HG03521 (cell line): ENCODE measurements around the gene NOS1AP.

Source experiments
- ATAC-seq: cut with Tn5 transposase; IDR thresholded peaks from one replicate; pipeline ENCODE4 v1.9.1; 2021; ENCODE audit warnings: mild to moderate bottlenecking, moderate library complexity; ENCODE audit not compliant: unreplicated experiment

The NOS1AP gene

DNA sequence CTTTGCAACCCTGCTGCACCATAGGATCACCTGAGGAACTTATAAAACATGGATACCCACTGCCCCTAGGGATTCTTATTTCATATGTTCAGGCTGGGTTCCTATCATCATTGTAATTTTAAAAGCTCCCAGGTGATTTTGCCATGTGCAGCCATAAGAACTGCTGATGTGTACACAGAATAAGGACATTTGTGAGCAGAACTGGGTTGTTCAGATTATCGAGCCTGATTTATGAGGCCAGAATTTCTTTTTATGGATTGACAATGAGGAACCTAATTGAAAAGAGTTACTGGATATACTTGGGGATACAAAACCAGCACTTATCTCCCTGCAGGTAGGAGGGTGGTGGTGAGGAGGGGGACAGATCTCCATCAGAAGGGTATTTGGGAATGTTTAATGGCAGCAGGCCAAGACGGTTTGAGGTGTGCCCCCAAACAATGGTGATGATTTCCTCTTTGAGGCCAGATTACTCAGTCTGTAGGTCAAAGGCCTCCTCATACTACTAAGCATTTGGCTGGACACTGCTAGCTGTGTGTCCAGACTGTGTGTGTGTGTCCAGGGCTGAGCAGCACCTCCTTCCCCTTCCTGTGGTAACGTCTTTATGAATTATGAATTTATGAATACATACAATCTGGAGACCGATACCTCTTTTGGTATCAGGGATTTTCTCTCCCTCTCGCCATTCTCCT, 18.9 kb downstream of the NOS1AP start:
- ATAC-seq: no peak

DNA sequence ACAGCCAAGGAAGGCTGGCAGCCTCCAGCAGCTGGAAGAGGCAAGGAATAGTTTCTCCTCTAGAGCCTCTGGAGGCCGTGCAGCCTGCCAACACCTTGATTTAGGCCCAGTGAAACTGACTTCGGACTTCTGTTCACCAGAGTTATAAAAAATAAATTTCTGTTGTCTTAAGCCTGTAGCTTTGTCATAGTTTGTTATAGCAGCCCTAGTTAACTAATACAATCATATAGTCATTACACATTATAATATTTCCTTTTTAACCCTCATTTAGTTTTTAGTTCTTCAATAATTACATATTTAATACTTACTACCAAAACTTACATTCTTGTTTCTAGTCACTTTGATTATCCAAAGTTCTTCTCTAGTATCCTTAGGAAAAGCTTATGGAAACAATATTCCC, 20.3 kb downstream of the NOS1AP start:
- no peak for ATAC-seq

DNA sequence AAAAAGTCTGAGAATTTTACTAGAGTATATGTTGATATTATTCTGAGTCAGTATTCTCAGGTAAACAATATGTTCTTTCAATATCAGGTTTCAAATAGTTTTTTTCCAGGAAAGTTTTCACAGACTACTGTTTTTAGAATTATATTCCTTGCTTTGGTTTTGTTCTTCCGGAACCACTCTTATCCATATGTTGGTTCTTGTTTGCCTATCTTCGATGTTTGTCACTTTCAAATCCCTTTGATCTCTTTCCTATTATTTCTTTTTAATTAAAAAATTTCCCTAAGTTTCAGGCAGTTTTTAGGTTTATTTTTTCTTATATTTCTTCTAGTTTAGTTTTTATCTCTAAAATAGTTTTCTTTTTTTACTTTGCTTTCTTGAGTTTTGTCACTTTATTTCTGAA, 20.9 kb downstream of the NOS1AP start:
- no peak for ATAC-seq

DNA sequence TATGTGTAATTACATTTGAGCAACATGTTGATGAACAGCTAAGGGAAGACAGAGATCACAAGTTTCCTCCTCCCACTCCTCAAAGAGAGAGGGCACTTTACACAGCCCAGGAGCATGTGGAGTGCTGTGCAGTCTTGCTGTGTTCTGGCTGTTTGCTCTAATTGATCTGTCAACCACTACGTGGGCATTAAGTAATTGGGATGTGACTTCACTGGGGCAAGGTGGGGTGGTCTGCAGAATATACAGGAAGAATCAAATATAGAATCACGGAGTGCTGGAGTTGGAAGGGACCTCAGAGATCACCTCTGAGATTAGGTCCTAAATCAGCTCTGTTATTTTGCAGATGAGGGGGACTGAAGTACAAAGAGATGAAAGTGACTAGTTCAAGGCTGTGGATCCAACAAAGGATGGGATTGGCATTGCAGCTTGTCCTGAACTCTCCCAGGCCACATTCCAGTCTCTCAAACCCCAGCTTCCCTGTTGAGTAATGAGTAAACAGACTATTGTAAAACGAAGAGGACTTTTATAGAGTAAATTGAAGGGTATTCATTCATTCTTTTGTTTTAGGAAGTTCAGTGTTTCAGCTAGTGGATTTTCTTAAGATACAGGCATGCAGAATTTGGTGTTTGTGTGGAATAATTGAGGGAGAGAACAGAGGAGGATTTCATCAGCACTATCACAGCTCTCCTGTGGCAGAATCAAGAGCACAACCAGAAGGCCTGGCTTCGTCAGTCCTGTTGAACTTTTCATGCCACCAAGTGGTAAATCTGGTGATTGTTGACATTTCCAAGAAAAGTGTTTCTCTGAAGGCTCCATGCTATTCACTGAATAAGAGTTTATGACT, 22.4 kb downstream of the NOS1AP start:
- ATAC-seq: no peak

DNA sequence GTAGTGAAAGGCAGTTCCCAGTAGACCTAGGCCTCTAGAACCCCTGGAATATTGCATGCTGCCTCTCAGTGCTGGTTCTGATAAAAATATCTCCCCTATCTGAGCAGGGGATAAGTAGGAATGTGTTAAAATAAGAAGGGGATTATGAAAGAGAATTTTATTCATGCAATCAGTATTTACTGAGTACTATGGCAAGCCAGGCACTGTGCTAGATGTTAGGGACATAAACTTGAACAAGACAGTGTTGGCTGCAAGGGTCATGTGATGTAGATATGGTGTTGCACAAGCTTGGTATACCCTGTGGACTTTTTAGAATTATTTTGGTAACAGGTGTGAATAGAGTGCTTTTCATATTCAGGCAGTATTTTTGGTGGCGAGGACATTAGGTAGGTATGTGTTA, 23.6 kb downstream of the NOS1AP start:
- no peak for ATAC-seq

DNA sequence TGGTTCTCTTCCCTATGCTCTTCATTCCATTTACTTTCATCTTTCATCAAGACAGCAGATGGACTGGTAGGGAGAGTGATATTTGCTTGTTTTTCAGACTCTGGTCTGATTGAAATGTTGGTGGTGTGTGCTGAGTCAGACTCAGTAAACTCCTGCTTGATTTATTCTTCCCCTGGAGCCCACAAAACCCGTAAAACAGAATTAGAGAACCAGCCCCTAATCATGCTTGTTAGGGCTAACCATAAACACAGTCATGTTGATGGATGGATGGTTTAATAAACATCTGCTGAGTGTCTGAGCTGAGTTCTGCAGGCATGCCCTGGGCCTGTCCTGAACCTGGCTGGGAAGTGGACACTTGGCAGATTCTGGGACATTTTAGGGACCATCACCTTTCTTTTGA, 24.8 kb downstream of the NOS1AP start:
- no peak for ATAC-seq

DNA sequence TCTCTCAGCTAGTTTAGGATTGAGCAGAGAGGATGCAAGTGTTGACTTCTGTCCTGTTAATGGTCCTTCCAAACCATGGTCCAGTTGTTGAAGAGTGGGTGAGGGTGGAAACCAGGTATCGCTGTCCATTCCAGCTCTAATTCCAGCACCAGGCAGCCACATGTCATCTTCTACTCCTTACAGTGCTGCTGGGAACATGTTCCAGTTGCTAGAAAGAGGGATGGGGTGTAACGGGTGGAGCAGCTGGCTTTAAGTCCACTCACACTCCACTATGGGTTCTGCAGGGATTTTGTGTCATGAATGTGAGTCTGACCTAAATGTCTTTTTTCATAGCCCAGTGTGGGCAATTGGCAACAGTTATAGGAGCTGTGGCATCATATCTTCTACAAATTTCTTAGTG, 25.2 kb downstream of the NOS1AP start:
- ATAC-seq: no peak

DNA sequence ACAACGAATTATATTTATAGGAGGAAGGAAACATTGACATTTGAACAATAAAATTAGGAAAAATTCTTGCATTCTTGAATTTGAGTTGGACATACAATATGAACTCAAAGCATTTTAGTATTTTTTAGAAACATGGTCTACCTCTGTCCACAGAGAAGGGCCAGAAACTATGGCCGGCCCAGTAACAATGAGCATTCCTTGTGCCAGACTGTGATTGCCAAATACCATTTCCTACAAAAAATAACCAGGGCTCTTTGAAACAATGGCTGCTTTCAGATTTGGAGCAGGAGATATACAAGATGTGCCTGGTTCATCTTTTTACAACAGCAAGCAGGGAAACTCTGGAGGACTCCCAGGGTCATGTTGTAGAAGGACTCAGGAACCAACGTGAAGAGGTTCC, 38.4 kb downstream of the NOS1AP start:
- no peak for ATAC-seq

DNA sequence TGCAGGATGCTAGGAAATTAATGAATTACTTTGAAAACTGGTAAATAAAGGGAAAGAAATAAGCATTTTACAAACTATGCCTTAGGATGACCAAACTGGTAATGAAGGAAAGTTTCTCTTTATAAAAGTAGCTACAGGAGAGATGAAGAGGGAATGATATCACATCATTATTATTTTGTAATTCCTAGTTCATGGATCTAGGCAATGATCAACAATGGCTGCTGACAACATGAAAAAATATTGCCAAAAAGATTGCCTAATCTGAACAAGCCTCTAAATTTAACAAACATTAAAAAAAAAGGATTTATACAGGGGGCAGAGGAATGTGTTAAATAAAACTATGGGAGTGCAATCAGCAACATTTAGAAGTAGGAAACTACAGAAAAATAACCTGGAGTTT, 38.9 kb downstream of the NOS1AP start:
- no peak for ATAC-seq

DNA sequence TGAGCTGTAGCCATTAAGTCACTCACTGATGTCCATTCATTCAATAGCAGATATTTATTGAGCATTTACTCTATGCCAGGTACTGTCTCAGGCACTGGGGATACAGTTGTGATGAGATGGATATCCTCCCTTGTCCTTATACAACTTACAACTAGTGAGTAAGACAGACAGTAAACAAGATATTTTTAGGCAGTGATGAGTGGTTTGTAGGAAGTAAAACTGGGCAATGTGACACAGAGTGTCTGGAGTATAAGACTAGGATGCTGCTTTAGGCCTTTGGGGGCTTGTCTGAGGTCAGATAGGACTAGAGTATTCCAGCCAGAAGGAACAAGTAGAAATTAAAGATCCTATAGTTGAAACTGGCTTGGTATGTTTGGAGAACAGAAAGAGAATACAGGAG, 41.4 kb downstream of the NOS1AP start:
- no peak for ATAC-seq

DNA sequence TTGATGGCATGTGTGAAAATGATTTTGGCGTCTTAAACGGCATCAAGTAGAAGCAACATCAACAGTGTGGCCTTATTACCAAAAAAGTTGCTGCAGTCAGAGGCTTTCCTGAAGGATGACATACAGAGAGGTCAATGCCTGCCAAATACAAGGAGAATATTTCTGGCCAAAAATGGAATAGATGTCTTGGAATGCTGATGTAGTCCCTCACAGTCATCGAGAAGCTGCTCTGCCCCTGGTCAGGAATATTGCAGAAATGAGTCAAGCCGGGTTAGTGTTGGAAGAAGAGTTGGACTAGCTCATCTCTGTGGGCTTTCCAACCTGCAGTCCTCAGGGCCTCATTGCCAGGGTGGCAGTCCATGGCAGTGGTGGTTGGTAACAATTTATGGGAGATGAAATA, 42.1 kb downstream of the NOS1AP start:
- no peak for ATAC-seq

DNA sequence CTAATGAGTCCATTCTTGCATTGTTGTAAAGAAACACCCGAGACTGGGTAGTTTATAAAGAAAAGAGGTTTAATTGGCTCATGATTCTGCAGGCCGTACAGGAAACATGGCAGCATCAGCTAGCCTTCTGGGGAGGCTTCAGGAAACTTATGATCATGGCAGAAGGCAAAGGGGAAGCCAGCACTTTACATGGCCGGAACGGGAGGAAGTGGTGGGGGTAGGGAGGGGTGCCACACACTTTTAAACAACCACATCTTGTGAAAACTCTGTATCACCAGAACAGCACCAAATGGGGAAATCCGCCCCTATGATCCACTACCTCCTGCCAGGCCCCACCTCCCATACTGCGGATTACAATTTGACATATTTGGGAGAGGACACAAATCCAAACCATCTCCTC, 43.9 kb downstream of the NOS1AP start:
- no peak for ATAC-seq

DNA sequence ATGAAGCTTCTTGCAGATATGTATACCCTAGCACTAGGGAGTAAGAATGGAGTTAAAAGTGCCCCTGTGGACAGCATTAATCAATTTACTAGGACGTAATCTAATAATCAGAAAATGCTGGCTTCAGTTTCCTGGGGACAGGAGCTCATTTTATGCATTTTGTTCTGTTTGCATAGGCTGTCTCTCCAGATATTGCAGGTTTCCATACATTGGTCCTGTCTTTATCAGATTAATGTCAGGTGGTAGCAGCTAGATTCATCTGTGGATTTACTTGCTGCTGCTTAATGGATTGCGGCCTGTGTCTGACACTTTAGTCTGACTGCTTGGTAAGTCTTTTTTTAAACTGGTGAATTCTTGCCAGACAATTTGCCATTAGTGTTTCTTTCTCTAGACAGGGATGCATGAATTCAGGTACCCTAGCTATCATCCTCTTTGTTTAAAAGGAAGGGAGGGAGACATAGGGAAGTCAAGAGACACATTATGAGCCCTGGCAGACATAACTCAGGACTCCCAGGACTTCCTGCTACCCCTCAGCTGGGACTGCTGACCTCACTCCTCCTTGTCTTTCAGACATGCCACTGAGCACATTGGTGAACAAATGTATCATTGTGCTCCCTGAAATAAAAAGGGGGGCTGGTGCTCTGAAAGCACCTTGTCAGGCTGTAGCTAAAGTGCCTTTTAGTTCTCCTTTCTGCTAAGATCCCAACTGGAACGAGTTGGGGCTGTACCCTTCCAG, 47.7 kb downstream of the NOS1AP start:
- no peak for ATAC-seq

DNA sequence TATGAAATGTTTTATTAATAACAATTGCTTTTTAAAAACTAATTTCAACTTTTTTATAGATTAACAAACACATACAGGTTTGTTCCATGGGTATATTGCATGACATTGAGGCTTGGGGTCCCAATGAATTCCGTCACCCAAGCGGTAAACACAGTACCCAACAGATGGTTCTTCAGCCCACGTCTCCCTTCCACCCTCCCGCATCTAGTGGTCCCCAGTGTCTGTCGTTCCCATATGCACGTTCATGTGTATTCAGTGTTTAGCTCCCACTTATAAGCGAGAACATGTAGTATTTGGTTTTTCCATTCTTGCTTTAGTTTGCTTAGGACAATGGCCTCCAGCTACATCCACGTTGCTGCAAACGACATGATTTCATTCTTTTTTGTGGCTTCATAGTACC, 48.6 kb downstream of the NOS1AP start:
- ATAC-seq: no peak

DNA sequence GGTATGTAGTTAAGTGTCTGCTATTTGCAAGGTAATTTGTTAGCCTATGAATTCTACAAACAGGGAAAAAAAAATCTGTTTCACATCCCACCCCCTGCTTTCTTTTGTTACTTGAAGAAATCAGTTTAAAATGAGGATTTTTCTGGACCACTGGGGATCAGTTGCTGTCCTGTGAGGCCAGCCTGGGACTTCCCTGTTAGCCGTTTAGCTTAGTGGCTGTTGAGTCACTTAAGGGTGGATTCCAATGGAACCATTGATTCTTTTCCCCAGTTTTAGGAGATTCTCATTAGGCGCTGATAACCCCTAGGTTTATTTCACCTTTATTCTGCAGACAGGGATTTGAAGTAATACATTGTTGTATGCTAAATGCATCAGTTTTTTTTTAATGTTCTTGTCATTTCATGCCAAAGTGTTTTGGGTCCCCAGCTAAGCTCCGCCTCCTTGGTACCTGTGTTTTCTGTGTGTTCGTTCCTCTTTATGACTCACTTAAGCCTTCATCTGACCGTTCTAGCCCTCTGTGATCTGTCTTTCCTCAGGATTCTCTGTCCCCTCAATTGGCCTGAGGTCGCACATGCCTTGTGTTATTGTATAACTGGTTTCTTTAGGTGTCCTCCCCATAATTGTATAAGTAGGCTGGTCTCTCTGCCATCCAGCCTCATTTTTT, 59.3 kb downstream of the NOS1AP start:
- no peak for ATAC-seq

DNA sequence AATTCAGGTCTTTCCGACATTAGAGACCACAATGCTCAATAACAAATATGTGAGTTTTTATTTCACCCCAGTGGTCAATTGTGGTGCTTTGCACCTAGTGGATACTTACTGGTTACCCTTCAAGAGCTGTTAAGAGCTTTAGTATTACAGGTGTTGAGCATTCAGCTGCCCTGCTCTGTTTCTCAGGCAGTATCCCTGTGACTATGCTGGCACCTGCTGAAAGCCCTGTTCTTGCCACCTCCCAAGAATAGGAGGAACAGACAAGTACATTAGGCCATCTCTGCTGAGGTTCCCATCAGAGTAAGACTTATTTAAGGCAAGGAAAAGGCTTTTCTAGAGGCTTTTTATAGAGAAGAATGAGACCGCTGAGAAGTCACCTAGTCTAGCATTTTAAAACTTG, 60.8 kb downstream of the NOS1AP start:
- ATAC-seq: no peak

DNA sequence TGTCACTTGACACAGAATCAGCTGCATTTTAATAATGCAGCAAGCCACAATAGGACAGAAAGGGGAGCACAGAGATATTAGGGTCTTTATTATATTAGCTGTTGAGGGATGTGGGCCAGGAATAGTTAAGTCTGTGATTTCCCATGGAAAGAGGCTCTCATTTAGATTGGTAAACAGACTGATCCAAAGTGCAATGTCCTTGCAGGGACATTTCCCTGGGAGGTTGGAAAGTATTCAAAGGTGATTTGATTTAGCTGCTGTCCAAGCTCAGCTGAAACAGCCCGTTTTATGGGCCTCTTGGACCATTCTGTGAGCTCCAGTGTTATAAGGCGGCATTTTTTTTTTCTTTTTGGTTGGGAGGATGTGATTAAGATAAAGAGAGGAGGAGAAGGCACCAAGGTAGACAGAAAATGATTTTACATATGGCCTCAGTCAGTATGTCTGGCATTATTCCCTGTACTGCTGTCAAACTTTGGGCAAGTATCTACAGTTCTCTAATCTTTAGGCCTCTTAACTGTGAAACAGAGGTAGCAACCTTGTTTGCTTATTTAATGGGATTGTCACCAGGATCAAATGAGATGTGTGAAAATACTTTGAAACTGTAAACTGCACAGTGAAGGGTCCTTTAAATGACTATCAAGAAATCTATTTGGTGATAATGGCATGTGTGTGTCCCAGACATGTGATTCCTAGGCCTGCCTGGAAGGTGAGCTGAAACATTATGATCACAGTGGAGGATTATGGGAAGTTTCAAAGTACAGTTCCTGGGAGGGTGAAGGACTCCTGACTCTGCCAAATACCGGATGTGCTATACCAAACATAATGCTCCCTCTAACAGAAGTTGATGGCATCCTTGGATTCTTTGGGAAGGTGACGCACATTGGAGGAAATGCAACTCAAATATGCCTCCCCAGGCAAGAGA, 62.2 kb downstream of the NOS1AP start:
- ATAC-seq: no peak

DNA sequence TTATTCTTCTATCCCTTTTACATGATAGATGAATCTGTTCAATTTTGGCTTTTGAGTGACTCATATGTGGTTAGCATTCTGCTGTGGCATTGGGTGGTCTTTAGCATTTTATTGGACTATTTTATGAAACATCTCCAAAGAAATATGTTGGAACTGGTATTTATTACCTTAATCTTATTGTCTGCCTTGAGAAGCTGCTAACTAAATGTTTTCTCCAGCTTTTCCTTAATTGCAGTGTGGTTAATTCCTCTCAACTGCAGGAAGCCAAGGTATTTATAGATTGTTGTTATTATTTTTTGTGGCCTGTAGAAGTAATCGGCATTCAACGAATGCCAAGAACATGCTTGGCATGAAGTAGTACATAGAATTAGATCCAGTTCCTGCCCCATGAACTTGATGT, 64.1 kb downstream of the NOS1AP start:
- ATAC-seq: no peak

DNA sequence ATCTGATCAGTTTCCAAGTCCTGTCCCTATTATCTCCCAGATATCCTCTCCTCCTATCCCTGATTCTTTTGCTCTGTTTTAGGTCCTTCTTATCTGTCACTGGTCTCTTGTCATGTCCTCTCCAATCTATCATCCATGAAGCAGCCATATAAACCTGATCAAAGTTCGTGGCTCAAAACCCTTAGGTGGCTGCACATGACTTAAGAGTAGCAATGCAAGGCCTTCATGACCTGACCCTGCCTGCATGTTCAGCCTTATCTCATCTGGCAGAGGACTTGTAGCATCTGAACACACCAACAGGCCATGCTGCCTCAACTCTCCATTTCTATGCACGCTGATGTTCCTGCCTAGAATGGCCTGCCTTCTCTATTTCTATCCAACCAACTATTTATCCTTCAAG, 65.2 kb downstream of the NOS1AP start:
- ATAC-seq: no peak

DNA sequence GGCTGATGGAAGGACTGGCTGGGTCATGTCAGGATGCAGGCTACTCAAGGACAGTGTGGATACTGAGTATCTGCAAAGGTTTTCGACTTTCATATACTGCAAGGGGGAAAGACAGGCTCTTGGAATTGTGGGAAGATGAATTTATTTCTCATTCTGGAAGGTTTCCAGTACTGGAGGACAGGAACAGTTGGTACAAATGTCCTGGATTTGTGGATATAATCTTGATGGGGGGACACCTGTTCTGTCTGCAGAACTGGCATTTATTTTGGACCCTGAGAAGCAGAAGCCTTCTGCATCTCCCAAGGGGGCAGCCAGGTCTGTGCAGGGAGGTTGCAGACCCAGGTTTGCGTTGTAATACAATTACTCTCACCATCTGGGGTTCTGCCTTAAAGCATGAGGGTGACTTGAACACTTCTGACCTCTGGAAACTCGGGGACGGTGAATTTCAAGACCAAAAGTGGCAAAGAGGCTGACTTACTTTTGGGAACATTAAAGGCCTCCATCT, 65.8 kb downstream of the NOS1AP start:
- no peak for ATAC-seq
